Fibroblast of lung (primary cell): ENCODE data around the gene RALY.

Experiments used
- EZH2 ChIP-seq: IDR thresholded peaks from 2 replicates; pipeline ENCODE4 v1.5.1; 2012; ENCODE audit warnings: low read length, control low read depth, mild to moderate bottlenecking; ENCODE audit errors: missing control alignments
- TF ChIP-seq, protein P1 (sequence below), 2 donors: IDR thresholded peaks in 1 of 2; conservative IDR thresholded peaks in 1 of 2; 1 replicate in 1 of 2; 2 replicates in 1 of 2; pipeline ENCODE4 v1.5.1; 2011 to 2012; ENCODE audit warnings: low read length in 2 of 2, control low read depth in 1 of 2, inconsistent platforms in 1 of 2, low read depth in 1 of 2, mild to moderate bottlenecking in 1 of 2

DNA sequence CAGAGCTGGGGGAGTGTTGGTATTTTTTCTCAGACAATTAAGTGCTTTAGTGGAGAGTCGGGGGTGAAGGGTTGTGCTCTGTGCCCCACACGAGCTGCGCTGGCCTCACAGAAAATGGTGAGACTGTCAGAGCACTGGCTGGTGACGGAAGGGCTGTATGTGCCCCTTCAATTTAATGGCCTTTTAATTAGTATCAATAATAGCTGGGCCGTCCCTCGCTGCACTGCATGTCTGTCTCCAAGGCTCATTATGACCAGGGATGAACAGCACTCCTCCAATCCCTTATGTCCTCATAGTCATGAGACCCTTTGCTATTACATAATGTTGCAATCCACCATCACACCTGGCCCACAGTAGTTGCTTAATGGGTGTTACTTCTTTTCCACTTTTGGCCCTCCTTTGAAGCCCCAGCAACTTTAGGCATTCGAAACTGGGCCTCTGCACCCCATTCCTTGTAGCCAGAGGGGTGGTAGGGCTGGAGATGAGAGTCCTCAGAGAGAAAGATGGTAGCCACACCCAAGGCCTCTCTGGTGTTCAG lies 9.5 kb upstream of the RALY start:
- TF ChIP-seq, protein P1, sequence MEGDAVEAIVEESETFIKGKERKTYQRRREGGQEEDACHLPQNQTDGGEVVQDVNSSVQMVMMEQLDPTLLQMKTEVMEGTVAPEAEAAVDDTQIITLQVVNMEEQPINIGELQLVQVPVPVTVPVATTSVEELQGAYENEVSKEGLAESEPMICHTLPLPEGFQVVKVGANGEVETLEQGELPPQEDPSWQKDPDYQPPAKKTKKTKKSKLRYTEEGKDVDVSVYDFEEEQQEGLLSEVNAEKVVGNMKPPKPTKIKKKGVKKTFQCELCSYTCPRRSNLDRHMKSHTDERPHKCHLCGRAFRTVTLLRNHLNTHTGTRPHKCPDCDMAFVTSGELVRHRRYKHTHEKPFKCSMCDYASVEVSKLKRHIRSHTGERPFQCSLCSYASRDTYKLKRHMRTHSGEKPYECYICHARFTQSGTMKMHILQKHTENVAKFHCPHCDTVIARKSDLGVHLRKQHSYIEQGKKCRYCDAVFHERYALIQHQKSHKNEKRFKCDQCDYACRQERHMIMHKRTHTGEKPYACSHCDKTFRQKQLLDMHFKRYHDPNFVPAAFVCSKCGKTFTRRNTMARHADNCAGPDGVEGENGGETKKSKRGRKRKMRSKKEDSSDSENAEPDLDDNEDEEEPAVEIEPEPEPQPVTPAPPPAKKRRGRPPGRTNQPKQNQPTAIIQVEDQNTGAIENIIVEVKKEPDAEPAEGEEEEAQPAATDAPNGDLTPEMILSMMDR (conservative IDR thresholded peaks at IDR 0.05 in 1 of 2, IDR thresholded peaks at IDR 0.05 in 1 of 2; ENCODE audit: low read depth in 1 of 2, low read length in 2 of 2) = no peak
- TF ChIP-seq EZH2 = no peak
